GM23338 (cell line): ENCODE data around the gene CRKL. TPM values are rescaled to one million over a fixed set of nuclear protein-coding genes. Genes with fewer than 3 reads are reported as not detected.

Experiments used
- ATAC-seq: fragments of 200-7000 bp; cut with Tn5 transposase; 3 replicates; pipeline ENCODE4 v1.9.1; 2020
- DNase-seq: peaks from one replicate; pipeline ENCODE4 v3.0.0-alpha.2; 2015; ENCODE audit warnings: low spot score
- H2AFZ ChIP-seq: fragments of 200-600 bp; sonication (generic); 2 replicates; pipeline ENCODE4 v1.8.0; 2016; ENCODE audit warnings: antibody characterized with exemption, mild to moderate bottlenecking, moderate library complexity
- H3F3A ChIP-seq: fragments of 200-600 bp; sonication (generic); replicated peaks from 2 replicates; pipeline ENCODE4 v1.8.0; 2017; ENCODE audit warnings: antibody characterized with exemption, mixed run types, low read depth
- H3K27ac ChIP-seq: fragments of 200-600 bp; sonication (generic); 2 replicates; pipeline ENCODE4 v1.6.1; 2016; ENCODE audit warnings: low read depth
- H3K27me3 ChIP-seq: fragments of 200-600 bp; sonication (generic); 2 replicates; pipeline ENCODE4 v1.8.0; 2016; ENCODE audit warnings: mild to moderate bottlenecking, mixed run types, moderate library complexity; ENCODE audit not compliant: insufficient read depth
- H3K36me3 ChIP-seq: fragments of 200-600 bp; sonication (generic); 2 replicates; pipeline ENCODE4 v1.8.0; 2016; ENCODE audit warnings: mild to moderate bottlenecking; ENCODE audit not compliant: insufficient read depth
- H3K4me1 ChIP-seq: fragments of 200-600 bp; sonication (generic); 2 replicates; pipeline ENCODE4 v1.8.0; 2016; ENCODE audit warnings: mild to moderate bottlenecking, moderate library complexity; ENCODE audit not compliant: insufficient read depth
- H3K4me2 ChIP-seq: fragments of 200-600 bp; sonication (generic); 2 replicates; pipeline ENCODE4 v1.7.1; 2017; ENCODE audit warnings: mixed run types
- H3K4me3 ChIP-seq: fragments of 200-600 bp; sonication (generic); 2 replicates; pipeline ENCODE4 v1.6.1; 2016; ENCODE audit warnings: mixed run types
- H3K79me2 ChIP-seq: fragments of 200-600 bp; sonication (generic); replicated peaks from 2 replicates; pipeline ENCODE4 v1.8.0; 2017; ENCODE audit warnings: mild to moderate bottlenecking; ENCODE audit not compliant: insufficient read depth
- H3K9me2 ChIP-seq: fragments of 200-600 bp; sonication (generic); 2 replicates; pipeline ENCODE4 v1.8.0; 2017; ENCODE audit not compliant: insufficient read depth
- H4K20me1 ChIP-seq: fragments of 200-600 bp; sonication (generic); replicated peaks from 2 replicates; pipeline ENCODE4 v1.8.0; 2017; ENCODE audit warnings: mild to moderate bottlenecking; ENCODE audit not compliant: insufficient read depth
- H3K27ac Mint-ChIP-seq: 2 replicates; pipeline ENCODE4 v1.8.0; 2020; ENCODE audit warnings: inconsistent platforms, mild to moderate bottlenecking, moderate library complexity, mixed read lengths
- H3K27me3 Mint-ChIP-seq: 3 replicates; pipeline ENCODE4 v1.8.0; 2022; ENCODE audit warnings: low read depth, mild to moderate bottlenecking, moderate library complexity, mixed read lengths, inconsistent platforms; ENCODE audit not compliant: insufficient read depth, poor library complexity
- H3K36me3 Mint-ChIP-seq: 3 replicates; pipeline ENCODE4 v1.8.0; 2021; ENCODE audit warnings: low read depth, mild to moderate bottlenecking, inconsistent platforms, moderate library complexity, mixed read lengths
- H3K4me1 Mint-ChIP-seq: 3 replicates; pipeline ENCODE4 v1.8.0; 2020; ENCODE audit warnings: mild to moderate bottlenecking, inconsistent platforms, mixed read lengths
- H3K4me3 Mint-ChIP-seq: 3 replicates; pipeline ENCODE4 v1.8.0; 2021; ENCODE audit warnings: moderate library complexity, mild to moderate bottlenecking, inconsistent platforms, mixed read lengths
- H3K9me3 Mint-ChIP-seq: 3 replicates; pipeline ENCODE4 v1.8.0; 2020; ENCODE audit warnings: moderate library complexity, mild to moderate bottlenecking, inconsistent platforms, mixed read lengths
- EZH2phosphoT487 ChIP-seq: fragments of 200-600 bp; sonication (generic); IDR thresholded peaks from one replicate; pipeline ENCODE4 v1.8.1; 2018; ENCODE audit warnings: antibody characterized with exemption; ENCODE audit not compliant: unreplicated experiment
- JUNB ChIP-seq: IDR thresholded peaks from one replicate; pipeline ENCODE4 v1.6.1; 2016; ENCODE audit warnings: antibody characterized with exemption; ENCODE audit not compliant: unreplicated experiment
- NANOG ChIP-seq: IDR thresholded peaks from 2 replicates; pipeline ENCODE4 v1.6.1; 2016; ENCODE audit warnings: antibody characterized with exemption, borderline replicate concordance
- POLR2AphosphoS5 ChIP-seq: IDR thresholded peaks from 2 replicates; pipeline ENCODE4 v1.6.1; 2016; ENCODE audit warnings: antibody characterized with exemption, low read depth
- STAT1 ChIP-seq: IDR thresholded peaks from one replicate; pipeline ENCODE4 v1.6.1; 2016; ENCODE audit warnings: antibody characterized with exemption; ENCODE audit not compliant: unreplicated experiment
- ZNF114 ChIP-seq: fragments of 250-450 bp; sonication (Bioruptor Pico); IDR thresholded peaks from 2 replicates; pipeline ENCODE4 v1.5.0; 2020; ENCODE audit warnings: mild to moderate bottlenecking, moderate library complexity
- ZNF331 ChIP-seq: fragments of 250-450 bp; sonication (Bioruptor Pico); IDR thresholded peaks from 2 replicates; pipeline ENCODE4 v1.5.0; 2020; ENCODE audit warnings: low read depth, mild to moderate bottlenecking, moderate library complexity
- polyA plus RNA-seq: library from polyadenylated mRNA; unstranded; fragments of >200 nt; fragmentation: Nextera tagmentation; extraction: Ambion mirVana; gene quantifications from 2 replicates; pipeline ENCODE4 v1.2.1, GENCODE V29; 2016
- total RNA-seq: library from RNA; depleted of rRNA; stranded (reverse); fragments of >200 nt; shearing (Covaris generic); gene quantifications from 2 replicates; pipeline ENCODE4 v1.2.3, GENCODE V29; 2014
- TF ChIP-seq, protein P1 (sequence below): IDR thresholded peaks from 2 replicates; pipeline ENCODE4 v1.6.1; 2016; ENCODE audit warnings: antibody characterized with exemption
- TF ChIP-seq, protein P2 (sequence below): IDR thresholded peaks from one replicate; pipeline ENCODE4 v1.6.1; 2018; ENCODE audit warnings: antibody characterized with exemption; ENCODE audit not compliant: unreplicated experiment
- TF ChIP-seq, protein P3 (sequence below), 2 experiments: fragments of 200-600 bp in 1 of 2; sonication (generic) in 1 of 2; conservative IDR thresholded peaks; 2 replicates each; pipeline versions ENCODE4 v1.5.1 to v1.6.1; 2016 to 2017; ENCODE audit warnings: antibody characterized with exemption in 2 of 2, low read depth in 2 of 2, mild to moderate bottlenecking in 2 of 2, moderate library complexity in 1 of 2

Gene CRKL
- total and polyA plus RNA-seq, 2 experiments from 2014 or later: 39.5 to 104 TPM

DNA sequence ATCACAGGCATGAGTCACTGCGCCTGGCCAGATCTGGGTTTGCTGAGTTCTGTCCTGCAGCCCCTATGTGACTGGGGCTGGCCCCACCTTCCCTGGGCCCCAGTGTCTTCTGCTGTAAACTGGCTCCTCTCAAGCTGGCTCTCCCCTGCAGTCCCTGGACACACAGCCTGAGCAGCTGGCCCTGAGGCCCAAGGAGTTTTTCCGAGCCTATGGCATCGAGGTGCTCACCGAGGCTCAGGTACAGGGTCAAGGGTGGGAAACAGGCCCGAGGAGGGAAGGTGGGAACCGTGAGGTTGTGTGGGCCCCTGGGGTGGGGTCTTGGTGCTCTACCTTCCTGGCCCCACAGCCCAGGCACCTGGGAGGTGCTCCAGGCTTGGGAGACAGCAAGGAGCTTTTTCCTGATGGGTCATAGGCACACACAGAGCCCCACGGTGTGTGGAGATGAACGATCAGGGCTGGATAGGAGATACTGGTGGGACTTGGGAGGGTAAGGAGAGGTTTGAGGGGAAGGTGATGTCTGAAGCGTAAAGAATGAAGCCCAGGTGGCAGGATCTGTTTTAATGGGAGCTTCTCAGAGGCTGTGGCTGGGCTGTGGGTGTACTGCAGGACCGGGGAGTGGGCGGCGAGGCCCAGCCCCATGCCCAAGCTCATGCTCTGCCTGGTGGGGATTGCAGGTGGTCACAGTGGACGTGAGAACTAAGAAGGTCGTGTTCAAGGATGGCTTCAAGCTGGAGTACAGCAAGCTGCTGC, 58.5 kb downstream of the CRKL start:
- Mint-ChIP-seq H3K27ac (no peak overlapping the region), H3K4me1 (peaks cover 11% of the 10 kb centered on the region), H3K27me3 (peaks cover 28% of the 10 kb centered on the region), H3K36me3 (peaks cover 6% of the 10 kb centered on the region; the same call in 1 of the 3 replicates), H3K9me3 (peaks cover 20% of the 10 kb centered on the region), H3K4me3 (no peak overlapping the region)
- no peak overlapping the region for H3K4me2 ChIP-seq
- H3K9me2 ChIP-seq: 0 out of 2 replicates have a peak, but pooled peaks cover 6% of the 10 kb centered on the region
- no peaks in the 10 kb centered on the region for H3F3A ChIP-seq
- H4K20me1 ChIP-seq: no peaks in the 10 kb centered on the region
- peaks cover 6% of the 10 kb centered on the region; the same call in 1 of the 2 replicates for H3K27me3 ChIP-seq
- H3K4me1 ChIP-seq: 0 out of 2 replicates have a peak, but pooled peaks cover 6% of the 10 kb centered on the region
- no peak overlapping the region for H3K27ac ChIP-seq
- no peak overlapping the region for H2AFZ ChIP-seq
- no peaks in the 10 kb centered on the region for H3K79me2 ChIP-seq
- no peaks in the 10 kb centered on the region; the same call in 1 of the 2 replicates for H3K36me3 ChIP-seq
- no peak overlapping the region for H3K4me3 ChIP-seq
- no peak for ATAC-seq
- TF ChIP-seq POLR2AphosphoS5: no peak
- TF ChIP-seq ZNF331 (CRISPR knock-in tag): no peak
- TF ChIP-seq, protein P1, sequence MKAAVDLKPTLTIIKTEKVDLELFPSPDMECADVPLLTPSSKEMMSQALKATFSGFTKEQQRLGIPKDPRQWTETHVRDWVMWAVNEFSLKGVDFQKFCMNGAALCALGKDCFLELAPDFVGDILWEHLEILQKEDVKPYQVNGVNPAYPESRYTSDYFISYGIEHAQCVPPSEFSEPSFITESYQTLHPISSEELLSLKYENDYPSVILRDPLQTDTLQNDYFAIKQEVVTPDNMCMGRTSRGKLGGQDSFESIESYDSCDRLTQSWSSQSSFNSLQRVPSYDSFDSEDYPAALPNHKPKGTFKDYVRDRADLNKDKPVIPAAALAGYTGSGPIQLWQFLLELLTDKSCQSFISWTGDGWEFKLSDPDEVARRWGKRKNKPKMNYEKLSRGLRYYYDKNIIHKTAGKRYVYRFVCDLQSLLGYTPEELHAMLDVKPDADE: no peak
- DNase-seq: no peak

- no peak overlapping the region for H3K27ac ChIP-seq
- TF ChIP-seq POLR2AphosphoS5 (no peak), STAT1 (no peak)
- no peaks in the 10 kb centered on the region for H4K20me1 ChIP-seq
- no peak overlapping the region for H3K4me3 Mint-ChIP-seq
- H3K27ac Mint-ChIP-seq: no peak overlapping the region
- peaks cover 20% of the 10 kb centered on the region for H3K9me3 Mint-ChIP-seq
- peaks cover 31% of the 10 kb centered on the region for H3K27me3 Mint-ChIP-seq
- H3K9me2 ChIP-seq: 0 out of 2 replicates have a peak, but pooled peaks cover 6% of the 10 kb centered on the region
- no peak overlapping the region for H3K4me2 ChIP-seq
- H3K4me1 ChIP-seq: peaks cover 9% of the 10 kb centered on the region; the same call in 1 of the 2 replicates
- no peak for DNase-seq
- H3K79me2 ChIP-seq: no peaks in the 10 kb centered on the region
- no peak overlapping the region for H3K4me3 ChIP-seq
- H3K36me3 Mint-ChIP-seq: peaks cover 6% of the 10 kb centered on the region; the same call in 1 of the 3 replicates
- no peaks in the 10 kb centered on the region for H3F3A ChIP-seq
- no peaks in the 10 kb centered on the region; the same call in 1 of the 2 replicates for H3K36me3 ChIP-seq
- H2AFZ ChIP-seq: no peak overlapping the region
- H3K4me1 Mint-ChIP-seq: peaks cover 13% of the 10 kb centered on the region
- no peaks in the 10 kb centered on the region for H3K27me3 ChIP-seq
- ATAC-seq: no peak
These were observed 59.2 kb downstream of the CRKL start for GRCh38 chr22:20976291-20976877.

DNA sequence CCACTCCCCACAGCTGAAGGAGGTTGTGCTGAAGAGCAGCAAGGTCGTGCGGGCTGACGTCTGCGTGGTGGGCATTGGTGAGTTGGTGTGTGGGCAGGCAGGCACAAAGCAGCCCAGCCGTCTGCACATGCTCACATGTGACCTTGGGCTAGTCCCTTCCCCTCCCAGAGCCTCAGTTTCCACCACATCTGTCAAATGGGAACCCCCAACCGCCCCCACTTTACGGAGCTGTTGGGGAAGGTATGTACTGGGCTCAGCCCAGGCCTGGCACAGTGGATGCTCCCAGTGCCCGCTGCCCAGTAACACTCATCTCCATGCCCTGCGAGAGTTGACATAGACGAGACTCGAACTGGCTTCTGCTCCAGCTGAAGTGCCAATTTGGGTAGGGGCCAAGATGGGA, 59.8 kb downstream of the CRKL start:
- H3K9me2 ChIP-seq: 0 out of 2 replicates have a peak, but pooled peaks cover 6% of the 10 kb centered on the region
- no peaks in the 10 kb centered on the region for H3K79me2 ChIP-seq
- no peak overlapping the region for H3K4me2 ChIP-seq
- TF ChIP-seq ZNF114 (CRISPR knock-in tag): no peak
- TF ChIP-seq EZH2phosphoT487: no peak
- TF ChIP-seq, protein P1: no peak
- TF ChIP-seq, protein P2, sequence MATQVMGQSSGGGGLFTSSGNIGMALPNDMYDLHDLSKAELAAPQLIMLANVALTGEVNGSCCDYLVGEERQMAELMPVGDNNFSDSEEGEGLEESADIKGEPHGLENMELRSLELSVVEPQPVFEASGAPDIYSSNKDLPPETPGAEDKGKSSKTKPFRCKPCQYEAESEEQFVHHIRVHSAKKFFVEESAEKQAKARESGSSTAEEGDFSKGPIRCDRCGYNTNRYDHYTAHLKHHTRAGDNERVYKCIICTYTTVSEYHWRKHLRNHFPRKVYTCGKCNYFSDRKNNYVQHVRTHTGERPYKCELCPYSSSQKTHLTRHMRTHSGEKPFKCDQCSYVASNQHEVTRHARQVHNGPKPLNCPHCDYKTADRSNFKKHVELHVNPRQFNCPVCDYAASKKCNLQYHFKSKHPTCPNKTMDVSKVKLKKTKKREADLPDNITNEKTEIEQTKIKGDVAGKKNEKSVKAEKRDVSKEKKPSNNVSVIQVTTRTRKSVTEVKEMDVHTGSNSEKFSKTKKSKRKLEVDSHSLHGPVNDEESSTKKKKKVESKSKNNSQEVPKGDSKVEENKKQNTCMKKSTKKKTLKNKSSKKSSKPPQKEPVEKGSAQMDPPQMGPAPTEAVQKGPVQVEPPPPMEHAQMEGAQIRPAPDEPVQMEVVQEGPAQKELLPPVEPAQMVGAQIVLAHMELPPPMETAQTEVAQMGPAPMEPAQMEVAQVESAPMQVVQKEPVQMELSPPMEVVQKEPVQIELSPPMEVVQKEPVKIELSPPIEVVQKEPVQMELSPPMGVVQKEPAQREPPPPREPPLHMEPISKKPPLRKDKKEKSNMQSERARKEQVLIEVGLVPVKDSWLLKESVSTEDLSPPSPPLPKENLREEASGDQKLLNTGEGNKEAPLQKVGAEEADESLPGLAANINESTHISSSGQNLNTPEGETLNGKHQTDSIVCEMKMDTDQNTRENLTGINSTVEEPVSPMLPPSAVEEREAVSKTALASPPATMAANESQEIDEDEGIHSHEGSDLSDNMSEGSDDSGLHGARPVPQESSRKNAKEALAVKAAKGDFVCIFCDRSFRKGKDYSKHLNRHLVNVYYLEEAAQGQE: no peak
- no peak for TF ChIP-seq NANOG
- TF ChIP-seq JUNB: no peak
- TF ChIP-seq STAT1: no peak
- TF ChIP-seq, protein P3, sequence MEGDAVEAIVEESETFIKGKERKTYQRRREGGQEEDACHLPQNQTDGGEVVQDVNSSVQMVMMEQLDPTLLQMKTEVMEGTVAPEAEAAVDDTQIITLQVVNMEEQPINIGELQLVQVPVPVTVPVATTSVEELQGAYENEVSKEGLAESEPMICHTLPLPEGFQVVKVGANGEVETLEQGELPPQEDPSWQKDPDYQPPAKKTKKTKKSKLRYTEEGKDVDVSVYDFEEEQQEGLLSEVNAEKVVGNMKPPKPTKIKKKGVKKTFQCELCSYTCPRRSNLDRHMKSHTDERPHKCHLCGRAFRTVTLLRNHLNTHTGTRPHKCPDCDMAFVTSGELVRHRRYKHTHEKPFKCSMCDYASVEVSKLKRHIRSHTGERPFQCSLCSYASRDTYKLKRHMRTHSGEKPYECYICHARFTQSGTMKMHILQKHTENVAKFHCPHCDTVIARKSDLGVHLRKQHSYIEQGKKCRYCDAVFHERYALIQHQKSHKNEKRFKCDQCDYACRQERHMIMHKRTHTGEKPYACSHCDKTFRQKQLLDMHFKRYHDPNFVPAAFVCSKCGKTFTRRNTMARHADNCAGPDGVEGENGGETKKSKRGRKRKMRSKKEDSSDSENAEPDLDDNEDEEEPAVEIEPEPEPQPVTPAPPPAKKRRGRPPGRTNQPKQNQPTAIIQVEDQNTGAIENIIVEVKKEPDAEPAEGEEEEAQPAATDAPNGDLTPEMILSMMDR (conservative IDR thresholded peaks at IDR 0.05; ENCODE audit: low read depth in 2 of 2): no peak

More for the DNA sequence above, 59.8 kb downstream of the CRKL start:
- peaks cover 6% of the 10 kb centered on the region; the same call in 1 of the 3 replicates for H3K36me3 Mint-ChIP-seq
- Histone ChIP-seq H3K27me3 (no peaks in the 10 kb centered on the region), H3F3A (no peaks in the 10 kb centered on the region), H3K36me3 (no peaks in the 10 kb centered on the region; the same call in 1 of the 2 replicates), H4K20me1 (no peaks in the 10 kb centered on the region), H3K27ac (no peak overlapping the region), H3K4me3 (no peak overlapping the region), H2AFZ (no peak overlapping the region), H3K4me1 (peaks cover 11% of the 10 kb centered on the region; the same call in 1 of the 2 replicates)
- H3K4me1 Mint-ChIP-seq: peaks cover 15% of the 10 kb centered on the region
- H3K27me3 Mint-ChIP-seq: peaks cover 32% of the 10 kb centered on the region
- ATAC-seq (no peak), DNase-seq (no peak)
- no peak overlapping the region for H3K27ac Mint-ChIP-seq
- no peak overlapping the region; the same call in 2 of the 3 replicates for H3K4me3 Mint-ChIP-seq
- H3K9me3 Mint-ChIP-seq: peaks cover 20% of the 10 kb centered on the region
